Activated CD4-positive, alpha-beta T cell treated with anti-CD3 and anti-CD28 coated beads for 36 hours (primary cell): Measurements from ENCODE around the gene RSRC2. TPM values are rescaled to one million over a fixed set of nuclear protein-coding genes. Genes with fewer than 3 reads are reported as not detected.
A peak's percentile ranks its signal among the peaks of the same experiment; 100 is the strongest.
"Not testable (repeated sequence)": the region's sequence is repeated elsewhere in the genome, so short reads cannot be mapped to it uniquely, and the experiment has no call there.

ENCODE experiments used
- ATAC-seq: fragments of 200-7000 bp; cut with Tn5 transposase; one replicate; pipeline ENCODE4 v1.10.0; 2021; ENCODE audit warnings: mild to moderate bottlenecking, moderate library complexity
- CTCF ChIA-PET: fragments of 350-600 bp; sonication (Branson Sonifier 250); formaldehyde crosslinking; loops from one replicate; lab custom pipeline; 2021; ENCODE audit warnings: antibody characterized with exemption; lab: Charles Lee
- POLR2A ChIA-PET: fragments of 350-600 bp; sonication (Branson Sonifier 250); formaldehyde crosslinking; loops from one replicate; lab custom pipeline; 2021; ENCODE audit warnings: antibody characterized with exemption, inconsistent platforms; lab: Charles Lee
- DNase-seq: peaks from one replicate; pipeline ENCODE4 v3.0.0-alpha.2; 2020
- H3K27ac Mint-ChIP-seq: one replicate; pipeline ENCODE4 v1.8.0; 2021; ENCODE audit warnings: mixed read lengths
- H3K27me3 Mint-ChIP-seq: one replicate; pipeline ENCODE4 v1.8.0; 2021; ENCODE audit warnings: mixed read lengths
- H3K36me3 Mint-ChIP-seq: one replicate; pipeline ENCODE4 v1.8.0; 2021; ENCODE audit warnings: low read depth, mixed read lengths
- H3K4me1 Mint-ChIP-seq: one replicate; pipeline ENCODE4 v1.8.0; 2021; ENCODE audit warnings: mixed read lengths
- H3K4me3 Mint-ChIP-seq: one replicate; pipeline ENCODE4 v1.8.0; 2021; ENCODE audit warnings: mild to moderate bottlenecking, moderate library complexity, mixed read lengths
- H3K9me3 Mint-ChIP-seq: one replicate; pipeline ENCODE4 v1.8.0; 2021; ENCODE audit warnings: low read depth, mixed read lengths
- intact Hi-C, 2 experiments: fragments of 100-400 bp; cut with DNase I in 1 of 2; cut with micrococcal nuclease in 1 of 2; formaldehyde crosslinking; loops; one replicate each; pipeline versions ENCODE4 v1.14.2 to v1.15.1; 2022 to 2024; cut with DNase I, micrococcal nuclease
- total RNA-seq, 2 experiments: library from RNA; stranded (reverse); gene quantifications; one replicate each; pipeline ENCODE4 v1.2.3, GENCODE V29; 2021

Gene RSRC2, protein sequence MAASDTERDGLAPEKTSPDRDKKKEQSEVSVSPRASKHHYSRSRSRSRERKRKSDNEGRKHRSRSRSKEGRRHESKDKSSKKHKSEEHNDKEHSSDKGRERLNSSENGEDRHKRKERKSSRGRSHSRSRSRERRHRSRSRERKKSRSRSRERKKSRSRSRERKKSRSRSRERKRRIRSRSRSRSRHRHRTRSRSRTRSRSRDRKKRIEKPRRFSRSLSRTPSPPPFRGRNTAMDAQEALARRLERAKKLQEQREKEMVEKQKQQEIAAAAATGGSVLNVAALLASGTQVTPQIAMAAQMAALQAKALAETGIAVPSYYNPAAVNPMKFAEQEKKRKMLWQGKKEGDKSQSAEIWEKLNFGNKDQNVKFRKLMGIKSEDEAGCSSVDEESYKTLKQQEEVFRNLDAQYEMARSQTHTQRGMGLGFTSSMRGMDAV
- 100 to 1,000 TPM in 1 of 2 experiments, 10 to 100 TPM in 1; 92.7 to 105 TPM for total RNA-seq

DNA sequence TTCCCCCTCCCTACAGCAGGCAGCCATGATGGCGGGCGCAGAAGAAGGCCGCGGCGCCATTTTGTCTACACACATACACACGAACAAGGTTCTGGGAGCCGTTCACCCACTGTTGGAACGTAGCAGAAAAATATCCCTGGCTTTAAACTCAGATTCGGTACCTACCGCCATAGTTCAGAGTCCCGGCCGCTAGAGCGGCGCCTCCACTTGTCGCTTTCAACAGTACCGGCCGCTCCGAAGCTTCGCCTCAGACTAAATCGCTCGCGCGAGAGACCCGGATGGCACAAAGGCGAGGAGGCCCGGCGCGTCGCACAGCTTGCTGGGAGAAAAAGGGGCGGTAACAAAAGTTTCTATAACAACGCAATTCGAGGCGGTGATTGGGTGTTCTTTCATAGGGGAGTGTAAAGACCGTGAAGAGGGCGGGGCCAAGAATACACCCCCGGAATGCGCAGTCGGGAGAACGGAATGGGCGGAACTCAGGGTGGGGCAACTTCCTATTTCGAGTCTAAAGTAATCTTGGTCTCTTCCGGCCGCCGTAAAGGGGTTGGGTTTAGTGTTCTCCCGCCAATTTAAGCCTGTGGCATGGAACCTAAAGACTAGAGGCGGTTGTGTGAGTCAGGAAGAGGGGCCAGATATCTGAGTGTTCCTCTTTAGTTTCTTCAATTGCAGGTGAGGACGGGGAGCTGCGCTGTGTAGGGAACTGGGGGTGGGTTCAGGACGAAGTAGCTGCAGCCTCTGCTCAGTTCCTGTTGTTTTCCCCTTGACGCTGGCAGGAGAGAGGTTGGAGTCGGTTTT is at the start of gene RSRC2, which contains the start of gene KNTC1:
TSS of gene RSRC2 (minus strand) at position 254 of the 795 bp plus-strand sequence. CDS start at position 171, 83 bp downstream.
TSS of gene KNTC1 (plus strand) at position 567 of the 795 bp plus-strand sequence. CDS start 2,815 bp downstream, outside the sequence.
- DNase-seq (peak; percentile 99), ATAC-seq (peak; percentile 93)
- CTCF ChIA-PET: interaction anchor here (0.7 to 2.6 kb wide), 5 partner anchors 9 to 1317 kb away, joined by 3 to 14 read pairs (median 5); partner anchors contain the start of gene ZCCHC8
- intact Hi-C loops: loop anchor here (1.0 to 5.0 kb wide), 16 partner anchors 26 to 1174 kb away; partner anchors contain the start of genes DENR (in 2 of the 2), DIABLO (in 2 of the 2), ABCB9 (in 1 of the 2) and ANAPC5 (in 1 of the 2)
- POLR2A ChIA-PET: interaction anchor here (0.6 to 2.6 kb wide), 20 partner anchors 9 to 945 kb away, joined by 3 to 53 read pairs (median 4); partner anchors contain the start of genes DIABLO, MPHOSPH9, MTRFR and ZCCHC8
- Mint-ChIP-seq H3K36me3 (peaks cover 43% of the 10 kb centered on the region), H3K4me1 (peaks cover 37% of the 10 kb centered on the region), H3K27me3 (no peaks in the 10 kb centered on the region), H3K9me3 (no peaks in the 10 kb centered on the region), H3K27ac (no peak within 1 kb of the TSS), H3K4me3 (no peak within 1 kb of the TSS)

DNA sequence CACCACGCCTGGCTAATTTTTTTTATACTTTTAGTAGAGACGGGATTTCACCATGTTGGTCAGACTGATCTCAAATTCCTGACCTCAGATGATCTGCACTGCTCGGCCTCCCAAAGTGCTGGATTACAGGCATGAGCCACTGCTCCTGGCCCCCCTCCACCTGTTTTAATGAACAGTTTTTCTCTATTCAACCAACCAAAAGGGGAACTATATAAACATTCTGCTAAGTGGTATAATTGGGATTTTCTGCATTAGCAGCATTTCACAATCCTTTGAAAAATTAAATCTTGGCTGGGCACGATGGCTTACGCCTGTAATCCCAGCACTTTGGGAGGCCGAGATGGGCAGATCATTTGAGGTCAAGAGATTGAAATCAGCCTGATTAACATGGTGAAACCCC is 45.1 kb upstream of the RSRC2 start:
- no peaks in the 10 kb centered on the region for H3K4me1 Mint-ChIP-seq

DNA sequence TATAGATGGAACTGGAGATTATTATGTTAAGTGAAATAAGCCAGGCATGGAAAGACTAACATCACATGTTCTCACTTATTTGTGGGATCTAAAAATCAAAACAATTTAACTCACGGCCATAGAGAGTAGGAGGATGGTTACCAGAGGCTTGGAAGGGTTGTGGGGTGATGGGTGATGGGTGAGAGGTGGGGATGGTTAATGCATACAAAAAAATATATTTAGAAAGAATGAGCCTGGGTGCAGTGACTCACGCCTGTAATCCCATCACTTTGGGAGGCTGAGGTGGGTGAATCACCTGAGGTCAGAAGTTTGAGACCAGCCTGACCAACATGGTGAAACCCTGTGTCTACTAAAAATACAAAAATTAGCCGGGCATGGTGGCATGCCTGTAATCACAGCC is 43.3 kb upstream of the RSRC2 start:
- DNase-seq, intact Hi-C loops, POLR2A ChIA-PET, H3K4me3 Mint-ChIP-seq, H3K27ac Mint-ChIP-seq, H3K9me3 Mint-ChIP-seq, CTCF ChIA-PET, H3K27me3 Mint-ChIP-seq, ATAC-seq, H3K4me1 Mint-ChIP-seq: not testable (repeated sequence)
- peaks cover 31% of the 10 kb centered on the region for H3K36me3 Mint-ChIP-seq

More for the DNA sequence above, 45.1 kb upstream of the RSRC2 start:
- peaks cover 42% of the 10 kb centered on the region for H3K36me3 Mint-ChIP-seq
- H3K4me3 Mint-ChIP-seq: no peak overlapping the region
- ATAC-seq (no peak), DNase-seq (no peak)
- no peaks in the 10 kb centered on the region for H3K9me3 Mint-ChIP-seq
- CTCF ChIA-PET: interaction anchor here (1.0 kb wide), 1 partner anchor 41 kb away, joined by 3 read pairs; no protein-coding TSS in a partner anchor
- intact Hi-C loops: no loop called here
- POLR2A ChIA-PET: no interaction called here
- H3K27me3 Mint-ChIP-seq: no peaks in the 10 kb centered on the region
- no peak overlapping the region for H3K27ac Mint-ChIP-seq

DNA sequence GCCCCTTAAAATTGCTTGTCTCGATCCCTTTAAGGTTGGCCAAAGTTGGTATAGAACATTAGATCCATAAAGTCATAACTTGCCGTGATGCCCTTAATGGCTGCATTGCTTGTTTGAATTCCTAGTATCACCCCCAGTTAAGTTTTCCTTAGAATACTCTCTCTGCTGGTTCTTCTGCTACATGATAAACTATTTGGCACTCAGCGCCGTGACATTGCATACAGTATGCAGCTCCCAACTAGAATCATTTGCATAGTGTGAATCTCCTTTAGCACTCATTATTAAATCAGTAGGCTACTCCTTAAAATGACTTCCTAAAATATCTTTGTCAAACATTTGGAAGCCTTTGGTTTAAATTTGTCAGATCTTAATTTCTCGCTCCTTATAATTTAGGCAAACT is 42.6 kb upstream of the RSRC2 start:
- Mint-ChIP-seq H3K4me1 (no peaks in the 10 kb centered on the region), H3K27me3 (no peaks in the 10 kb centered on the region), H3K27ac (no peak overlapping the region), H3K4me3 (no peak overlapping the region), H3K36me3 (peaks cover 27% of the 10 kb centered on the region), H3K9me3 (no peaks in the 10 kb centered on the region)
- ChIA-PET POLR2A (no interaction called here), CTCF (no interaction called here)
- intact Hi-C loops: no loop called here
- ATAC-seq: no peak
- no peak for DNase-seq

DNA sequence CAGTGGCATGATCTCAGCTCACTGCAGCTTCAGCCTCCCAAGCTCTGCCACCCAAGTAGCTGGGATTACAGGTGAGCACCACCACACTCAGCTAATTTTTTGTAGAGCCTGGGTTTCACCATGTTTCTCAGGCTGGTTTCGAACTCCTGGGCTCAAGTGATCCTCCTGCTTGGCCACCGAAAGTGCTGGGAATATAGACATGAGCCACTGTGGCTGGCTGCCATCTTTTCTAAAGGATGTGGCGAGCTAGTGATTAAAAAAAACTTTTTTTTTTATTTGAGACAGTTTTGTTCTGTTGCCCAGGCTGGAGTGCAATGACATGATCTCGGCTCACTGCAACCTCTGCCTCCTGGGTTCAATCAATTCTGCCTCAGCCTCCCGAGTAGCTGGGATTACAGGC is 40.1 kb upstream of the RSRC2 start:
- H3K27ac Mint-ChIP-seq, H3K27me3 Mint-ChIP-seq, POLR2A ChIA-PET, H3K4me1 Mint-ChIP-seq, H3K9me3 Mint-ChIP-seq, ATAC-seq, DNase-seq, intact Hi-C loops, H3K4me3 Mint-ChIP-seq: not testable (repeated sequence)
- peaks cover 24% of the 10 kb centered on the region for H3K36me3 Mint-ChIP-seq
- CTCF ChIA-PET: interaction anchor here (1.1 to 1.3 kb wide), 3 partner anchors 9 to 324 kb away, joined by 3 to 4 read pairs (median 3); no protein-coding TSS in a partner anchor

DNA sequence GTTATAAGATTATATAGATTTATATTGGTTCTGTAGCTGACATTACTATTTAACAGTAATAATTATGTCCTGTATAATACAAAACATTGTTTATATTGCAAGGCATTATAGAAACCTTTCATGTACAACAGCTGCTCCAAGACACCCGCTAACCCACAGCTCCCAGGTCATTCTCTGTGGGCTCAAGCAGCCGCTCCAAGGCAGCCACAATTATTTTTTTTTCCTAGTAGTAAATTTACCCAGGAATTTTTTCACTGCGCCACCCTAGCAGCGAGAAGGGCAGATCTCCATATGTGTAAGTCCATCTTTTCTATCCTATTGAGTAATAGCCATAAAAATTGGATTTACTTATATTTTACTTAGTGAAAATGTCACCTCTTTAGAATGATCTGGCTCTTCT is 36.6 kb upstream of the RSRC2 start:
- peaks cover 4% of the 10 kb centered on the region for H3K4me1 Mint-ChIP-seq
- DNase-seq: no peak
- no peaks in the 10 kb centered on the region for H3K9me3 Mint-ChIP-seq
- H3K27me3 Mint-ChIP-seq: no peaks in the 10 kb centered on the region
- H3K27ac Mint-ChIP-seq: no peak overlapping the region
- ChIA-PET POLR2A (no interaction called here), CTCF (no interaction called here)
- peaks cover 25% of the 10 kb centered on the region for H3K36me3 Mint-ChIP-seq
- ATAC-seq: no peak
- intact Hi-C loops: no loop called here
- no peak overlapping the region for H3K4me3 Mint-ChIP-seq

DNA sequence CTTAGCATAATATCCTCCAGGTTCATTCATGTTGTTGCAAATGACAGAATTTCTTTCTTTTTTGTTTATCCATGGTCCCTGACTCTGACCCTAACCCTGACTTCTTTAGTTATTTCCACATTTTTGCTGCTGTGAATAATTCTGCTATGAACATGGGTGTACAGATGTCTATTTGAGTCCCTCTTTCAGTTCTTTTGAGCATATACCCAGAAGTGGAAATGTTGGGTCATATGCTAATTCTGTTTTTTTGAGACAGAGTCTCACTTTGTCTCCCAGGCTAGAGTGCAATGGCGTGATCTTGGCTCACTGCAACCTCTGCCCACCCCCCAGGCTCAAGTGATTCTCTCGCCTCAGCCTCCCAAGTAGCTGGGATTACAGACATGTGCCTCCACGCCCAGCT is 33.4 kb upstream of the RSRC2 start:
- ChIA-PET POLR2A (no interaction called here), CTCF (no interaction called here)
- intact Hi-C loops: no loop called here
- Mint-ChIP-seq H3K4me3 (no peak overlapping the region), H3K9me3 (no peaks in the 10 kb centered on the region), H3K27ac (no peak overlapping the region), H3K36me3 (peaks cover 45% of the 10 kb centered on the region), H3K27me3 (no peaks in the 10 kb centered on the region), H3K4me1 (peaks cover 4% of the 10 kb centered on the region)
- ATAC-seq: peak; percentile 36
- DNase-seq: no peak

DNA sequence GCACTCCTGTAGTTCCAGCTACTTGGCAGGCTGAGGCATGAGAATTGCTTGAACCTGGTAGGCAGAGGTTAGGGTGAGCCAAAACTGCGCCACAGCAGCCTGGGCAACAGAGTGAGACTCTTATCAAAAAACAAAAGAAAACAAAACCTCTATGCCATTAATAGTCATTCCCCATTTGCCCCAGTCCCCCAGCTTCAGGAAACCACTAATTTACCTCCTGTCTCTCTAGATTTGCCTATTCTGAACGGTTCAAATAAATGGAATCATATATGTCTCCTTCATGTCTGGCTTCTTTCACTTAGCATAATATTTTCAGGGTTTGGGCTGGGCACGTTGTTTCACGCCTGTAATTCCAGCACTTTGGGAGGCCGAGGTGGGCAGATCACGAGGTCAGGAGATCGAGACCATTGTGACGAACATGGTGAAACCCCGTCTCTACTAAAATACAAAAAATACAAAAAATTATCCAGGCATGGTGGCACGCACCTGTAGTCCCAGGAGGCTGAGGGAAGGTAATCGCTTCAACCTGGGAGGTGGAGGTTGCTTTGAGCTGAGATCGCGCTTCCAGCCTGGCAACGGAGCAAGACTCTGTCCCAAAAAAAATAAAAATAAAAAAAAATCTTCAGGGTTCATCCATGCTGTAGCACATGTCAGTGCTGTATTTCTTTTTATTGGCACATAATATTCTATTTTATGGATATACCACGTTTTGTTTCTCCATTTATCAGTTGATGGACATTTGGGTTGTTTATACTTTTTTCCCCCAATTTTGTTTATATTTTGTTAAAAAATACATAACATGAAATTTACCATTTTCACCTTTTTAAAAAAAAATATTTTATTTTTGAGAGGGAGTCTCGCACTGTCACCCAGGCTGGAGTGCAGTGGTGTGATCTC is 32.3 kb upstream of the RSRC2 start:
- POLR2A ChIA-PET: no interaction called here
- Mint-ChIP-seq H3K36me3 (peaks cover 50% of the 10 kb centered on the region), H3K4me3 (no peak overlapping the region), H3K4me1 (peaks cover 4% of the 10 kb centered on the region), H3K9me3 (no peaks in the 10 kb centered on the region), H3K27me3 (no peaks in the 10 kb centered on the region), H3K27ac (no peak overlapping the region)
- intact Hi-C loops: no loop called here
- CTCF ChIA-PET: interaction anchor here (0.6 kb wide), 1 partner anchor 99 kb away, joined by 3 read pairs; no protein-coding TSS in a partner anchor
- no peak for DNase-seq
- no peak for ATAC-seq

DNA sequence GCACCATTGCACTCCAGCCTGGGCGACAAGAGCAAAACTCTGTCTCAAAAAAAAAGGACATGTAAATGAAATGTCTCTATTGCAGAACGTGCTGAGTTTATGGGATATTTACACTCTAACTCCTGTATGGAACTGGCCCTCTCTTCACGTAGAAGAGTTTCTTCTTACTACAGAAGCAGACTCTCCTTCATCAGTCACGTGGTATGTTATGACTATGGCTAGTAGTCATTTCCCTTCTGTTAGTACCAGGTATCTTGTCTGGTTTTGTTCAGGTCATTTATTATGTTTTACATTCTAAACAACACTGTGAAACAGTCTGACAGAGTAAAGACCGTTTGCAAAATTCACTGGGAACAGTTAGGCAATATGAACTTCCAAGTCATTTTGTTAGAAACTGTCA is 20.6 kb upstream of the RSRC2 start:
- Mint-ChIP-seq H3K36me3 (peaks cover 47% of the 10 kb centered on the region), H3K27me3 (no peaks in the 10 kb centered on the region), H3K4me3 (no peak overlapping the region), H3K4me1 (no peaks in the 10 kb centered on the region), H3K27ac (no peak overlapping the region), H3K9me3 (no peaks in the 10 kb centered on the region)
- ATAC-seq: no peak
- ChIA-PET POLR2A (no interaction called here), CTCF (interaction anchor here (4.3 kb wide), 1 partner anchor 9 kb away, joined by 15 read pairs; no protein-coding TSS in a partner anchor)
- intact Hi-C loops: no loop called here
- no peak for DNase-seq

DNA sequence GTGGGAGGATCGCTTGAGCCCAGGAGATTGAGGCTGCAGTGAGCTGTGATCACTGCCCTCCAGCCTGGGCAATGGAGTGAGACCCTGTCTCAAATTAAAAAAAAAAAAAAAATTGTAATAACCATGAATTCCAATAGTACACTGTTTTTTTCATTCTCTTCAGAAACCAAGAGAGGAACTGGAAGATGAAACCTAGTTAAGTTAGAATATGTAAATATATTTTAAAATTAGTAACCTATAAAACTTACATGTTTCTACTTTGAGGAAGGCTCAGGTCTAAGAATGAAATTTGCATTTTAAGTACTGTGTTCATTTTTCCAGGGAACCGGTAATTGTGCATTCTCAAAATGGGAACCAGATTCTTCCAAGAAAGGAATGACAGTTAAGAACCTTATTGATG is 19.1 kb upstream of the RSRC2 start:
- H3K27me3 Mint-ChIP-seq: no peaks in the 10 kb centered on the region
- H3K9me3 Mint-ChIP-seq: no peaks in the 10 kb centered on the region
- ChIA-PET POLR2A (no interaction called here), CTCF (interaction anchor here (0.6 to 1.1 kb wide), 3 partner anchors 11 to 928 kb away, joined by 3 read pairs; no protein-coding TSS in a partner anchor)
- H3K4me3 Mint-ChIP-seq: no peak overlapping the region
- intact Hi-C loops: no loop called here
- H3K36me3 Mint-ChIP-seq: peaks cover 44% of the 10 kb centered on the region
- H3K27ac Mint-ChIP-seq: no peak overlapping the region
- H3K4me1 Mint-ChIP-seq: no peaks in the 10 kb centered on the region
- ATAC-seq: no peak
- DNase-seq: no peak
